GM13977 (cell line): ENCODE measurements around the gene PUSL1.

Source experiments
- DNase-seq: peaks from one replicate; pipeline ENCODE4 v3.0.0; 2012; ENCODE audit warnings: low spot score
- CTCF ChIP-seq: IDR thresholded peaks from 2 replicates; pipeline ENCODE4 v1.5.1; 2012; ENCODE audit warnings: mild to moderate bottlenecking, control low read depth; ENCODE audit not compliant: insufficient read depth; ENCODE audit errors: extremely low read depth, missing control alignments
- in situ Hi-C: fragments of 300-500 bp; cut with MboI; formaldehyde crosslinking; loops from one replicate; pipeline ENCODE4 v1.12.0; 2022; ENCODE audit warnings: low sequenced_read_pairs, low pct_unique_long_range_greater_than_20kb, mixed read lengths, inconsistent platforms; ENCODE audit not compliant: unreplicated experiment

The PUSL1 gene

GRCh38 chr1:1272341-1273208 lies 35.8 kb upstream of the PUSL1 start:
- TF ChIP-seq CTCF = no peak
- in situ Hi-C loops = no loop called here
- DNase-seq = no peak

GRCh38 chr1:1273209-1273511 lies 35.2 kb upstream of the PUSL1 start:
- in situ Hi-C loops = no loop called here
- TF ChIP-seq CTCF = no peak
- DNase-seq = no peak

- in situ Hi-C loops = no loop called here
- TF ChIP-seq CTCF = no peak
- peak; percentile 100 for DNase-seq
Measured at GRCh38 chr1:1273512-1274298, 34.7 kb upstream of the PUSL1 start, which contains the start of gene UBE2J2. TSS of gene UBE2J2 (minus strand) at chr1:1273854. CDS start at chr1:1267992, 5,862 bp downstream.

GRCh38 chr1:1274299-1274930 lies 34.0 kb upstream of the PUSL1 start:
- no peak for TF ChIP-seq CTCF
- no peak for DNase-seq
- in situ Hi-C loops = no loop called here

GRCh38 chr1:1274931-1275431 lies 33.4 kb upstream of the PUSL1 start:
- TF ChIP-seq CTCF = no peak
- no peak for DNase-seq
- in situ Hi-C loops = no loop called here

- no peak for DNase-seq
- in situ Hi-C loops = no loop called here
- TF ChIP-seq CTCF = no peak
Measured at GRCh38 chr1:1275836-1276235, 32.6 kb upstream of the PUSL1 start.
